Stimulated activated CD4-positive, alpha-beta T cell treated with anti-CD3 and anti-CD28 coated beads, Interleukin-15, amount 100 ng/mL, for 48 hours (primary cell): ENCODE data around the gene TPPP2.

ENCODE experiments used
- DNase-seq, 2 donors: peaks; one replicate each; pipeline ENCODE4 v3.0.0-alpha.2; 2020; ENCODE audit warnings: low read depth in 2 of 2

TPPP2 gene

GRCh38 chr14:21057803-21058675 is 28.0 kb downstream of the TPPP2 start, which contains the start of gene RNASE8:
RNASE8 (plus strand) TSS chr14:21057822; CDS start chr14:21057893, 71 bp downstream.
- no peak for DNase-seq

DNA sequence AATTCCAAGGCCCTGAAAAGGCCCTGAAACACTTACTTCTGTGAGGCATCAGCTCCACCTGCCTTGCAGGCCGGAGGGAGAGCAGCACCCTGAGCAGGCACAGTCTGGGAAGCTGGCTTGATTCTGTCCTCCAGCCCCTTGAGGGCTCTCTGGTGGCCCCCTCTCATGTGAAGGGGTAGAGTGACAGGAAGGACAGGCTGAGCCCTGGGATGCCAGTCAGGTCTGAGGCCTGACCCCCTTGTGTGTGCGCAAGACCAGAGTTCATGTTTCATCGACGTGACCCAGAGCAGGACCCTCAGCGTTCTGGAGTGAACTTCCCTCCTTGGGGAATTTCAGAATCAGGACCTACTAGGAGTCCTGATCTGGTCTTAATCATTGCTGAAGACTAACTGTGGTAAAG is 28.9 kb downstream of the TPPP2 start:
- no peak for DNase-seq

- no peak for DNase-seq
Observed at GRCh38 chr14:21059842-21060613, 30.0 kb downstream of the TPPP2 start.

GRCh38 chr14:21060614-21061346 is 30.8 kb downstream of the TPPP2 start:
- no peak for DNase-seq

DNA sequence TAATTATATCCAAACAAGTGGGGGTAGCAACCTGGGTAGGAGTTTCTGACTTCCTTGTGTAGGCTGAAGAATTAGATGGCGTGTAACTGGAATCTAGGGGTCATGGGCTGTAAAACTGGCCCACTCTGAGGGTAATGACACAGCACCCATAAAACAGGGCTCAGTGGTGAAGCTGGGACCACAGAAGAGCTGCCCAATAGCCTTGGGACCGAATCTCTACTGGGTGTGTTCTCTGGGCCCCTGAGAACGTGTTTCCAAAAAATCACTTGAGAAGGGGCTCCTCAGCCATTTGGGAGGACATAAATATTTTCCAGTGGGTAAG is 31.3 kb downstream of the TPPP2 start:
- no peak for DNase-seq

- no peak for DNase-seq
Observed at GRCh38 chr14:21063479-21063878, 33.5 kb downstream of the TPPP2 start.

DNA sequence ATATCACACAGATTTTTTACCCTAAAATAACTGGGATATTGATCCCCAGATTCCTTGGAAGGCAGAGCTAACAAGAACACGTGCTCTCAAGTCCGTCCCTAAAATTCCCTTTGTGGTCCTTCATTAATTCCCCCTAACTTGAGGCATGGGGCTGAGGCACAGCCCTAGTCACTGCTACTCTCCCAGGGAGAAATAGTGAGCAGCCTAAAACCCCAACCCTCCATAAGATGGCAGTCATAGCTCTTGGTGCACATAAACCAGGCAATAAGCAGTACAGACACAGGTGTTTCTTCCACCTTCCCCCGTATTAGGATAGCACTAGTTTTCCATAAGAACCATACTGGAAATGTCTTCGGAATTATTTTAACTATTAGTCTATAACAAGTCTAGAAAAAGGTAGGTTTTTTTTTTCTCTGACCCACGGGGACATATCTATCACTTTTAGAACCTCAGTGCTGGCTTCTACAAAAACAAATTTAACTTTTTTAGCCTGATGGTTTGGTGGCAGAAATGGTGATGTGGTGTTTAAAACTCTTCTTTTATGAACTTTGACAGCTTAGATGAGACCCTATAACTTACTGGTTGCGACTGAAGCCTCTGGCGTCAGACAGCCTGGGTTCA is 37.0 kb downstream of the TPPP2 start:
- DNase-seq = no peak

DNA sequence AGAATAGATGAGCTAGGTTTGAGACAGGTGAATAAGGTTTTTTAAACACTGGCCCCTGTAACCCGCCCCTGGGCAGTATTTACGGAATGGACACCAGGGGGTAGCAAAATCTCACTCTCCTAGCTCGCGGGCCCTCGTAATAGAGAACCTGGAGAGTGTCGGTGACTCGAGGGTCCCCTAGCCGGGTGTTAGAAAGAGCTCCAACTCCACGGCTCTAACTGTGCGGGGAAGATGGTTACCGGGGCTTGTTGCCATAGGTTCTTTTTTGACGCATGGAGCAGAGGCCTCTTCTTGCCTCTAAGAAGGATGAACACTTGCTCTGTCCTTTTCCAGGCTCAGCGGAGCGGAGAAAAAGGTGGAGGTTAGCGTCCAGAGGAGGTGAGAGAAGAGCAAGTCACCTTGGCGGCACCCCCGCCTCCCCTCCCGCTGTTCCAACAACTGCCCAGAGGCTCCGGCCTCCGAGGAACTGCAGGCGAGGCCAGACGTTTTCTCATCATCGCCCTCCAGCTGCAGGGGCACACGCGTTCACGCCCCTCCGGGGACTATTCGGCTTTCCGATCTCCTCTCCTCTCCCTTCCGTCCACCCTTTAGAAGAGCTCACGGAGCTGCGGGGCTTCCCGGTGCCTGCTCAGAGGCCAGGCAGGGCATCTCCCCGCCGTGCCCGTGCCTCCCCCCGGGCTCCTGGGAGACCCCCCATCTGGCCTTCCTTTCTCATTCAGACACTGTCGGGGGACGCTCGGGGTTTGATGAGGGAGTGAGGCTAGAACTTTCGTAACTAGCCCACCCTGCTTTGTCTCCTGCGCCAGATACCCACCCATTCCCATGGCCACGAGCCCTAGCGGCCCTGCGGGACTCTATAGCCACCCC is 38.7 kb downstream of the TPPP2 start:
- DNase-seq = peak in 1 of 2 donors; percentile 21

- no peak for DNase-seq
Observed at GRCh38 chr14:21069388-21070082, 39.5 kb downstream of the TPPP2 start.

GRCh38 chr14:21070083-21070609 is 40.1 kb downstream of the TPPP2 start, which contains the start of gene ARHGEF40:
ARHGEF40 (plus strand) TSS chr14:21070304; CDS start chr14:21070397, 93 bp downstream.
- DNase-seq = no peak

DNA sequence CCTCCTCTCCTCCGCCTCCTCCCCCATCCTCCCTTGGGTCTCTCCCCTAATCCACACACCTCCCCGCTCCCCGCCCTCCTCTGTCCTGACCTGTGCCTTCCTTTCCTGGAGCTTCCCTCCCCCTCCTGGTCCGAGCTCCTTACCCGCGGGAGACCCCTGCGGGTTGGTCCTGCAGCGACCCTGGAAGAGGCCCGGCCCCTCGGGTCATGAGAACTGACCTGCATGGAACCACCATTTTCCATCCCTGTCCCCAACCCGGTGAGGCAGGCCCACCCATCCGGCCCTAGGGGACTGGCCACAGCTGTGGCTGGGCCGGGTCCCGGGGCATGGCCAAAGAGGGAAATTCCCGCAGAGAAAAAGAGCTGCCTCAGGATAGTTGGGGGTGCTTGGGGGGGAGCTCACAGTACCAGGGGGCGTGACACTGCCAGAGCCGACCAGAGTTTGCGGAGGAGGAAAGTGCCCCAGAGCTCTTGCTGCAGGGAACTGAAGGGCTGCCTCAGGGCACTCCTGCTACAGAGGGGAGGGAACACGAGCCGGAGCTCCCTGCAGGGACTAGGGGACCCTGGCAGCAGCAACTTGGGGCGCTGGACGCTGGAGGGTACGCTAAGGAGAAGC is 40.7 kb downstream of the TPPP2 start:
- DNase-seq = no peak

DNA sequence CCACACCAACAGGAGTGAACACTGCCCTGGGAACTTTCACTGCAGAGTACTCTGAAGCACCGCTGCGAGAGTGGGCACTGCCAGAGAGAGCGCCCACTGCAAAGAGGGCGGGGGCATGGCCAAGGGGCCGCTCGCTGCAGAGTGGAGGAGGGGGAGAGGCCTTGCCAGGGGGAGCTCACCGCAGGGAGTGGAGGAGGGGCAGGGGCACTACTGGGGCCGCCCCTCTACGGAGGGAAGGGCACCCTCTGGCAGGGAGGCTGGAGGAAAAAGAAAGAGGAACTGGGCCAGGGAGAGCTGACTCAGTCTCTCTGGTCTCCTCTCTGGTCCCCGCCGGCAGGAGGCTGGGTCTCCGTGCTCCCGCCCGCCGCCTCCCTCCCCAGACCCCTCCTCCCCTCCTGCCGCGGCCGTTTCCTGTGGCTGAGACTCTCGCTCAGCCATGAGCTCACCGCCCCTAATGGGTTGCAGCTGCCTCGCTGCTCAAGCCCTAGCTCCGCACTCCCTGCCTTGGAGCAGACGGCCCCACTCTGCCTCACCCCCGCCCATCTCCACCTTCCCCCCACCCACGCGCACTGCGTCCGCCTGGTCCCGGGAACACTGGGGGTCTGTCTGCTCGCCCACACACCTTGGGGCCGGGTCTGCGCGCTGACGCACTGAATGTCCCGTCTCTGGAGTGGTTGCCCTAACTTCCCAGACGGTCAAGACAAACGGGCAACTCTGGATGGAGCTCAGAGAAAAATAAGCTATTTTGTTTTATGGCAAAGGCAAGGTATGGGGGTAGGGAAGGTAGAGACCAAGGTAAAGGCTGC is 41.4 kb downstream of the TPPP2 start:
- peak in 1 of 2 donors; percentile 34 for DNase-seq

DNA sequence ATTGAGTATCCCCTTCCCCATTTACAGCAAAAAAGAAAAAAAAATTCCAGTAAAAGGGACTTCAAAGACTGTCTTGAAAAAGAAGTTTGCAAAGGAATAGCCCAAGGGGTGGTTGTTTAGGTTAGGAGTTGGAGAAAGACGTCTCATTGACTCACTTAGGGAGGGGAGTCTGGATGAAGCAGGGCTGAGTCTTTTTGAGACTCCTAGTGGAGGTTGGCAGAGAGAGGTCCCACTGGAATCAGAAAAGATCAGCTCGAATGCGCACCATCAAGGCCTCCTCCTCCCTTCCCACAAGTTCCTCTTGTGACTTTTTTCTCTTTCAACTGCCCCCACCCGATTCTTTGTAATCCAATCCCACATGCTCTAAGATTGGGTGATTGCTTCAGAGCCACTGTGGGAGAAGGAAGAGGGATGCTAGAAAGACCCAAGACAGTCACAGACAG is 42.0 kb downstream of the TPPP2 start:
- DNase-seq = no peak

DNA sequence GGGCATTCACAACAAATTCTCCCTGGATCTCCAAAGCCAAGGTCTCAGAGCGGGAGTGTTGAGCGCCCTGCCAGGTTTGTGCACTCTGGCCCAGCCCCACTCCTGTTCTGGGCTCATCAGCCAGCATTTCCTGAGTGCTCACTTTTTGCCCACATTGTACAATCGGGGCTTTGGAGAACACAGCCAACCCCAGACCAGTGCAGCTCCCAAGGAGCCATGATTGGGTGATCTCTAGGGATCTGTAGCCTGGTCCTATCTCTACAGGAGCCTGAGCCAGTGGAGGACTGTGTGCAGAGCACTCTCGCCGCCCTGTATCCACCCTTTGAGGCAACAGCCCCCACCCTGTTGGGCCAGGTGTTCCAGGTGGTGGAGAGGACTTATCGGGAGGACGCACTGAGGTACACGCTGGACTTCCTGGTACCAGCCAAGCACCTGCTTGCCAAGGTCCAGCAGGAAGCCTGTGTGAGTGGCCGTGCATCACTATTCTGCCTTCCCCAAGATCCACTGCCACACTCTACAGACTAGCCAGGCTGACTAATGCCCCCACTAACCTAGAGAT is 42.8 kb downstream of the TPPP2 start:
- DNase-seq = no peak

DNA sequence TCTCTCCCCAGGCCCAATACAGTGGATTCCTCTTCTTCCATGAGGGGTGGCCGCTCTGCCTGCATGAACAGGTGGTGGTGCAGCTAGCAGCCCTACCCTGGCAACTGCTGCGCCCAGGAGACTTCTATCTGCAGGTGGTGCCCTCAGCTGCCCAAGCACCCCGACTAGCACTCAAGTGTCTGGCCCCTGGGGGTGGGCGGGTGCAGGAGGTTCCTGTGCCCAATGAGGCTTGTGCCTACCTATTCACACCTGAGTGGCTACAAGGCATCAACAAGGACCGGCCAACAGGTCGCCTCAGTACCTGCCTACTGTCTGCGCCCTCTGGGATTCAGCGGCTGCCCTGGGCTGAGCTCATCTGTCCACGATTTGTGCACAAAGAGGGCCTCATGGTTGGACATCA is 43.9 kb downstream of the TPPP2 start:
- DNase-seq = no peak

DNA sequence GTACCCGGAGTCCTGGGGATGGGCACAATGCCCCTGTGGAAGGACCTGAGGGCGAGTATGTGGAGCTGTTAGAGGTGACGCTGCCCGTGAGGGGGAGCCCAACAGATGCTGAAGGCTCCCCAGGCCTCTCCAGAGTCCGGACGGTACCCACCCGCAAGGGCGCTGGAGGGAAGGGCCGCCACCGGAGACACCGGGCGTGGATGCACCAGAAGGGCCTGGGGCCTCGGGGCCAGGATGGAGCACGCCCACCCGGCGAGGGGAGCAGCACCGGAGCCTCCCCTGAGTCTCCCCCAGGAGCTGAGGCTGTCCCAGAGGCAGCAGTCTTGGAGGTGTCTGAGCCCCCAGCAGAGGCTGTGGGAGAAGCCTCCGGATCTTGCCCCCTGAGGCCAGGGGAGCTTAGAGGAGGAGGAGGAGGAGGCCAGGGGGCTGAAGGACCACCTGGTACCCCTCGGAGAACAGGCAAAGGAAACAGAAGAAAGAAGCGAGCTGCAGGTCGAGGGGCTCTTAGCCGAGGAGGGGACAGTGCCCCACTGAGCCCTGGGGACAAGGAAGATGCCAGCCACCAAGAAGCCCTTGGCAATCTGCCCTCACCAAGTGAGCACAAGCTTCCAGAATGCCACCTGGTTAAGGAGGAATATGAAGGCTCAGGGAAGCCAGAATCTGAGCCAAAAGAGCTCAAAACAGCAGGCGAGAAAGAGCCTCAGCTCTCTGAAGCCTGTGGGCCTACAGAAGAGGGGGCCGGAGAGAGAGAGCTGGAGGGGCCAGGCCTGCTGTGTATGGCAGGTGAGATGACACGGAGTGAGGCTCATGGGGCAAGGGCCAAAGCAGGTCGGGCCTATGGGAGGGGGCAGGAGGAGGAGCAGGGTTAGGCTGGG is 44.6 kb downstream of the TPPP2 start:
- no peak for DNase-seq
